Measurements from ENCODE around the gene SAPCD1. TPM values are rescaled to one million over a fixed set of nuclear protein-coding genes. Genes with fewer than 3 reads are reported as not detected.

Gene SAPCD1
- total RNA-seq, 1 experiment from 2014 or later: 18.2 TPM

DNA sequence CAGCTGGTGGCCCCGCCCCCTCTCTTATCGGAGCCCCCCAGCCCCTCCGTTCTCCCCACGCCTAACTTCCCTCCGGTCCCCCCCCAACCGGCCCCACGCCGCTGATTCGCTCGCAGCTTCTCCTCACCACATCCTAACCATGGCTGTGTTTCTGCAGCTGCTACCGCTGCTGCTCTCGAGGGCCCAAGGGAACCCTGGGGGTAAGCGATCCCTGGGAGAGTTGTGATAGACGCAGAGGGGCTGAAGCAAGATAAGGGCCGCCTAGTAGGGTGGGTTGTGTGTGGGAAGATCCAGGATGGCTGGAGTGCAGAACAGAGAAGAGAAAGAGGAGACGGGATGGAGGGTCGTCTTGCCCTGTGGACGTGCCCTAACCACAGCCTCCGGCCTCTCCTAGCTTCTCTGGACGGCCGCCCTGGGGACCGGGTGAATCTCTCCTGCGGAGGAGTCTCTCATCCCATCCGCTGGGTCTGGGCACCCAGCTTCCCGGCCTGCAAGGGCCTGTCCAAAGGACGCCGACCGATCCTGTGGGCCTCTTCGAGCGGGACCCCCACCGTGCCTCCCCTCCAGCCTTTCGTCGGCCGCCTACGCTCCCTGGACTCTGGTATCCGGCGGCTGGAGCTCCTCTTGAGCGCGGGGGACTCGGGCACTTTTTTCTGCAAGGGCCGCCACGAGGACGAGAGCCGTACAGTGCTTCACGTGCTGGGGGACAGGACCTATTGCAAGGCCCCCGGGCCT lies 39.0 kb upstream of the SAPCD1 start, which contains the start of gene MPIG6B:
TSS of gene MPIG6B (plus strand) at position 129 of the 735 bp plus-strand sequence. CDS start at position 140, 11 bp downstream.
- intact Hi-C loops (cut with micrococcal nuclease): no loop called here
- POLR2A ChIA-PET: no interaction called here
- TF ChIP-seq RAD21 (IDR thresholded peaks at IDR 0.05; ENCODE audit: low read depth) (no peak), POLR2A (IDR thresholded peaks at IDR 0.05; ENCODE audit: borderline replicate concordance, extremely low read depth, insufficient read depth, insufficient read length) (no peak), TCF7L2 (IDR thresholded peaks at IDR 0.05; ENCODE audit: borderline replicate concordance, extremely low read depth, insufficient read depth, insufficient read length) (no peak), REST (IDR thresholded peaks at IDR 0.05; ENCODE audit: low read depth) (no peak), SRF (IDR thresholded peaks at IDR 0.05; ENCODE audit: low read depth) (no peak), CEBPB (IDR thresholded peaks at IDR 0.05; ENCODE audit: low read depth) (no peak), CBX3 (IDR thresholded peaks at IDR 0.05; ENCODE audit: low read depth) (no peak), ELF1 (IDR thresholded peaks at IDR 0.05; ENCODE audit: borderline replicate concordance, low read depth) (no peak), EZH2 (IDR thresholded peaks at IDR 0.05) (no peak), ZFX (IDR thresholded peaks at IDR 0.05) (no peak), JUND (IDR thresholded peaks at IDR 0.05) (no peak), SIN3A (IDR thresholded peaks at IDR 0.05; ENCODE audit: low read depth) (no peak), FOSL1 (IDR thresholded peaks at IDR 0.05; ENCODE audit: low read depth) (no peak), CTCF (IDR thresholded peaks at IDR 0.05 in 2 of 3, conservative IDR thresholded peaks at IDR 0.05 in 1 of 3; ENCODE audit: borderline replicate concordance in 1 of 3, insufficient read depth in 1 of 3, low read depth in 2 of 3, low read length in 2 of 3) (no peak), EGR1 (IDR thresholded peaks at IDR 0.05; ENCODE audit: low read depth) (no peak), SP1 (IDR thresholded peaks at IDR 0.05; ENCODE audit: low read depth) (no peak), ATF3 (IDR thresholded peaks at IDR 0.05) (no peak), YY1 (IDR thresholded peaks at IDR 0.05; ENCODE audit: extremely low read depth, insufficient replicate concordance, low read depth, low read length) (no peak)
- TF ChIP-seq, protein P1, sequence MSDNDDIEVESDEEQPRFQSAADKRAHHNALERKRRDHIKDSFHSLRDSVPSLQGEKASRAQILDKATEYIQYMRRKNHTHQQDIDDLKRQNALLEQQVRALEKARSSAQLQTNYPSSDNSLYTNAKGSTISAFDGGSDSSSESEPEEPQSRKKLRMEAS (IDR thresholded peaks at IDR 0.05): no peak
- H3K79me2 ChIP-seq (ENCODE audit: insufficient read depth, low read length): no peaks in the 10 kb centered on the region
- no peaks in the 10 kb centered on the region for H3K9me2 ChIP-seq (ENCODE audit: insufficient read depth)
- H3K4me3 ChIP-seq (replicated peaks in 1 of 2; ENCODE audit: low read depth in 1 of 2, low read length in 2 of 2): no peak within 1 kb of the TSS
- no TSS peak for BruUV-seq (replicated peaks)
- H3K4me2 ChIP-seq (ENCODE audit: low read length): no peak within 1 kb of the TSS
- ATAC-seq (no peak), DNase-seq (ENCODE audit: low read depth, low spot score) (no peak)
- no peaks in the 10 kb centered on the region for H4K20me1 ChIP-seq (ENCODE audit: insufficient read depth)
- RAD21 ChIA-PET (ENCODE audit: low non-redundant PET in 1 of 2, low total read pairs in 2 of 2, uncharacterized antibody in 2 of 2, unreplicated experiment in 2 of 2): no interaction called here
- H2AFZ ChIP-seq (ENCODE audit: low read depth, low read length, poor library complexity, severe bottlenecking): no peak within 1 kb of the TSS
- CTCF ChIA-PET: no interaction called here
- H3K27ac ChIP-seq (ENCODE audit: low read depth, low read length): no peak within 1 kb of the TSS
- 0 out of 4 replicates have a peak, but pooled peaks cover 0 to 3% of the 10 kb centered on the region in 2 experiments for H3K36me3 ChIP-seq (ENCODE audit: control insufficient read depth in 1 of 2, insufficient read depth in 2 of 2, low read length in 2 of 2)
- no peaks in the 10 kb centered on the region for H3K27me3 ChIP-seq (ENCODE audit: insufficient read depth, low read length)
- H3K9me3 ChIP-seq (ENCODE audit: control insufficient read depth in 1 of 2, insufficient read depth in 1 of 2, low read depth in 1 of 2, low read length in 2 of 2): no peaks in the 10 kb centered on the region
- H3K4me1 ChIP-seq (ENCODE audit: control insufficient read depth in 1 of 2, insufficient read depth in 2 of 2, low read length in 2 of 2): peaks cover 15 to 29% of the 10 kb centered on the region in 2 experiments
- no peak within 1 kb of the TSS for H3K9ac ChIP-seq (ENCODE audit: low read length)

Measured in HCT116 (cell line).